Ascending aorta (tissue), 2 donors: ENCODE data around the gene PKD1L1. TPM values are rescaled to one million over a fixed set of nuclear protein-coding genes. Genes with fewer than 3 reads are reported as not detected.
"Not testable (repeated sequence)": the region's sequence is repeated elsewhere in the genome, so short reads cannot be mapped to it uniquely, and the experiment has no call there.

Source experiments
- DNase-seq, 2 donors: peaks; one replicate each; pipeline ENCODE4 v3.0.0-alpha.2; 2019; ENCODE audit warnings: low spot score in 2 of 2
- H3K27ac ChIP-seq, 2 donors: fragments of 200-600 bp; sonication (generic); one replicate each; pipeline ENCODE4 v1.5.1; 2016 to 2017; ENCODE audit warnings: mild to moderate bottlenecking in 1 of 2
- H3K27me3 ChIP-seq: fragments of 200-600 bp; sonication (generic); one replicate; pipeline ENCODE4 v1.5.1; 2017
- H3K36me3 ChIP-seq, 2 donors: fragments of 200-600 bp; sonication (generic); one replicate each; pipeline ENCODE4 v1.5.1; 2016
- H3K4me1 ChIP-seq, 2 donors: fragments of 200-600 bp; sonication (generic); one replicate each; pipeline ENCODE4 v1.5.1; 2016 to 2017; ENCODE audit warnings: mild to moderate bottlenecking in 1 of 2
- H3K4me3 ChIP-seq, 2 donors: fragments of 200-600 bp; sonication (generic); one replicate each; pipeline ENCODE4 v1.5.1; 2016 to 2017; ENCODE audit warnings: mild to moderate bottlenecking in 1 of 2
- H3K9me3 ChIP-seq, 2 donors: fragments of 200-600 bp; sonication (generic); one replicate each; pipeline ENCODE4 v1.5.1; 2016
- intact Hi-C: fragments of 100-400 bp; cut with DNase I; formaldehyde crosslinking; loops from one replicate; pipeline ENCODE4 v1.15.1; 2023
- total RNA-seq: library from RNA; depleted of rRNA; stranded (reverse); fragments of >200 nt; gene quantifications from one replicate; pipeline ENCODE4 v1.1.0, GENCODE V29; 2016
- TF ChIP-seq, protein P1 (sequence below), 3 experiments: fragments of 200-600 bp in 2 of 3; fragments of 450-650 bp in 1 of 3; sonication (generic) in 2 of 3; IDR thresholded peaks; one replicate each; pipeline ENCODE4 v1.5.1; 2016 to 2019; ENCODE audit warnings: antibody characterized with exemption in 3 of 3, mild to moderate bottlenecking in 1 of 3, moderate library complexity in 1 of 3

PKD1L1 gene
- total RNA-seq, 1 donor from 2014 or later: 1.1 TPM

DNA sequence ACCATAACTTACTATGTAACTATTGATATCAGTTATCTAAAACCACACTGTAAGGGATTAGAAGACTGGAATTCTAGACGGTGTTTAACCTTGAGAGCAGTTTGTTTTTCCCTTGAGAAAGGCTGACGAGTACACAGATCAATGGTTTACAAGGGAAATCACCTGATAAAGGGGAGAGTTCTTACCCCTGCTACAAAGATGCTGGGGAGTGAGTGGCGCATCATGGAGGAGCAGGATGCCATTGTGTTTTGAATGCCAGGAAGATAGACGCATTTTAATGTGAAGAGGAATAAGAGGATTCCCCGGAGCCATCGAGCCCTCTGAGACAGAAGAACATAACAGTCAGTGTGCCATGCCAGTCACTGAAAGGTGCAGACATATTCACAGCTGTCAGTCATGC lies 145.2 kb downstream of the PKD1L1 start:
- Histone ChIP-seq H3K36me3 (no peaks in the 10 kb centered on the region), H3K27me3 (no peaks in the 10 kb centered on the region), H3K27ac (no peak overlapping the region), H3K9me3 (no peaks in the 10 kb centered on the region), H3K4me3 (no peak overlapping the region), H3K4me1 (peaks cover 0 to 2% of the 10 kb centered on the region in 2 donors)
- intact Hi-C loops: no loop called here
- TF ChIP-seq, protein P1, sequence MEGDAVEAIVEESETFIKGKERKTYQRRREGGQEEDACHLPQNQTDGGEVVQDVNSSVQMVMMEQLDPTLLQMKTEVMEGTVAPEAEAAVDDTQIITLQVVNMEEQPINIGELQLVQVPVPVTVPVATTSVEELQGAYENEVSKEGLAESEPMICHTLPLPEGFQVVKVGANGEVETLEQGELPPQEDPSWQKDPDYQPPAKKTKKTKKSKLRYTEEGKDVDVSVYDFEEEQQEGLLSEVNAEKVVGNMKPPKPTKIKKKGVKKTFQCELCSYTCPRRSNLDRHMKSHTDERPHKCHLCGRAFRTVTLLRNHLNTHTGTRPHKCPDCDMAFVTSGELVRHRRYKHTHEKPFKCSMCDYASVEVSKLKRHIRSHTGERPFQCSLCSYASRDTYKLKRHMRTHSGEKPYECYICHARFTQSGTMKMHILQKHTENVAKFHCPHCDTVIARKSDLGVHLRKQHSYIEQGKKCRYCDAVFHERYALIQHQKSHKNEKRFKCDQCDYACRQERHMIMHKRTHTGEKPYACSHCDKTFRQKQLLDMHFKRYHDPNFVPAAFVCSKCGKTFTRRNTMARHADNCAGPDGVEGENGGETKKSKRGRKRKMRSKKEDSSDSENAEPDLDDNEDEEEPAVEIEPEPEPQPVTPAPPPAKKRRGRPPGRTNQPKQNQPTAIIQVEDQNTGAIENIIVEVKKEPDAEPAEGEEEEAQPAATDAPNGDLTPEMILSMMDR (IDR thresholded peaks at IDR 0.05): no peak
- DNase-seq: no peak

DNA sequence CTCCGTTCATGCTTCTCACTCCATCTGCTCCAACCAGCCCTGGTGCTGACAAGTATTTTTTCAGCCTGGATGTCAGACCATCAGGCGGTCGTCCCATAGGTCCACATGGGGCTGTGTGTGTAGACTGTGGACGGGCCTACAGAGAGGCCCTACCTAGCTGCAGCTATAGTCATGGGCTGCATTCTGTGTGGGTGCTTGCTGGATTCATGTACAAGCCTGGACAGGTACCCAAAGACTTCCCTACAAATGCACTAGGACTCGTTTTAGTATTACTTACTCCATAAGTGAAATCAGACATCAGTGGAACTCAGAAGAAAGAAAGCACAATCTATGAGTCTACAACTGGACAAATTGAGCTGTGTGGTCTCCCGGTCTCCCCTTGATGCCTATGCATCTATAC lies 146.8 kb downstream of the PKD1L1 start:
- no peak overlapping the region for H3K4me3 ChIP-seq
- DNase-seq: no peak
- no peak overlapping the region for H3K27ac ChIP-seq
- TF ChIP-seq, protein P1 (IDR thresholded peaks at IDR 0.05): no peak
- H3K27me3 ChIP-seq: no peaks in the 10 kb centered on the region
- H3K36me3 ChIP-seq: no peaks in the 10 kb centered on the region
- H3K9me3 ChIP-seq: no peaks in the 10 kb centered on the region
- intact Hi-C loops: no loop called here
- peaks cover 0 to under 1% of the 10 kb centered on the region in 2 donors for H3K4me1 ChIP-seq

DNA sequence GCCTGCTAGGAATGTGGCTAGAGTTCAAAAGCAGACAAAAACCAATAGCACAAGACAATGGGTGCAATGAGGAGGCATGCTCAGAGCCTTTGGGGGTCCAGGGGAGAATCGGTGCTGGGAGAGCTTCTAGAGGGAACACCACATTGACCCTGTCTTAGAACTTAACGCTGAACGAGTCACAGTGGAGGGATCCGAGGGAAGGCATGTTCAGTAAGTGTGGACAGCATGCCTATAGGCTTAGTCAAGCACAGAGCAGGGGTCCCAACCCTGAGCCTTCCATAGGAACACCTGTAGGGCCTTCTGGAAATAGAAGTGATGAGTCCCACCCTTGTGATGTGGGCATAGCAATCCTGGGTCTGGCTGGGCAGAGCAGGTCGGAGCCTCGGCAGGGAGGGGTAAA lies 148.7 kb downstream of the PKD1L1 start:
- intact Hi-C loops: no loop called here
- DNase-seq: no peak
- Histone ChIP-seq H3K4me3 (no peak overlapping the region), H3K27ac (no peak overlapping the region), H3K4me1 (peaks cover 0 to 2% of the 10 kb centered on the region in 2 donors), H3K36me3 (no peaks in the 10 kb centered on the region), H3K9me3 (no peaks in the 10 kb centered on the region), H3K27me3 (no peaks in the 10 kb centered on the region)
- TF ChIP-seq, protein P1 (IDR thresholded peaks at IDR 0.05): no peak

DNA sequence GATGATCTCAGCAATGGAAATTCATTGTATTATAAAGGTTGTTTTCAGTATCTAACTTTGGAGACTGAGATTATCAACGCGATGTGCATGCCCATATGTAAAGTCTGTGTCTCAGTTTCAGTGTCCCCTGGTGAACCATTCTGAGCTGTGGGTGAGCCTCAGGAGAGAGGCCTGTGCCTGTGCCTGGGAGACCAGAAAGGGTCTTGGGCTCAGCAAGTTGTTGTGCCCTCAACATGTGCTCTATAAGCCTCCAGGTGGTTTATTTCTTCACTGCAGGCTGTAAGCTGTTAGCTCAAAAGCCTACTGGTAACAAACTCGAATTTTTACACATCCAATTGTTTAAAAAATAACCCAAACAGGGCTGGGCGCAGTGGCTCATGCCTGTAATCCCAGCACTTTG lies 151.9 kb downstream of the PKD1L1 start:
- TF ChIP-seq, protein P1 (IDR thresholded peaks at IDR 0.05): no peak
- no peak overlapping the region for H3K27ac ChIP-seq
- H3K27me3 ChIP-seq: no peaks in the 10 kb centered on the region
- H3K4me3 ChIP-seq: no peak overlapping the region
- DNase-seq: no peak
- intact Hi-C loops: no loop called here
- no peaks in the 10 kb centered on the region for H3K9me3 ChIP-seq
- H3K4me1 ChIP-seq: peaks cover 0 to 2% of the 10 kb centered on the region in 2 donors
- H3K36me3 ChIP-seq: no peaks in the 10 kb centered on the region

DNA sequence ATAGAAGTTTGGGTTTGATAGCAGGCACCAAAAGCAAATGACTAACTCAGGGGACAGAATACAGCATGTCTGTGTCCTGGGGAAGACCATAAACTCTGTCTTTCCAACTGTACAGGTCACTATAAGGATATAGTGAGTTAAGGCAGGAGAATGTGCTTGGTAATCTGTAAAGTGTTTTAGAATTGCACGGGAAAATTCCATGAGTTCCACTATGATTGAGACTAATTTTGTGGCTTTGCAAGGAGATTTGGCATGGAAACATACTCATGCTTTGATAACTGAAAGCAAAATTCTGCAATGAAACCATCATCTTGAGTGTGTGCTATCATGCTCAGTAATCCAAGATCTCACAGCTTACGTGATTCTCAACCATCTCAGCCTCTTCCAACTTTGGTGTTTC lies 152.6 kb downstream of the PKD1L1 start:
- TF ChIP-seq, protein P1 (IDR thresholded peaks at IDR 0.05): no peak
- H3K27me3 ChIP-seq: no peaks in the 10 kb centered on the region
- H3K36me3 ChIP-seq: no peaks in the 10 kb centered on the region
- intact Hi-C loops: no loop called here
- no peak overlapping the region for H3K4me3 ChIP-seq
- H3K4me1 ChIP-seq: peaks cover 0 to 2% of the 10 kb centered on the region in 2 donors
- no peak for DNase-seq
- H3K9me3 ChIP-seq: no peaks in the 10 kb centered on the region
- H3K27ac ChIP-seq: no peak overlapping the region

DNA sequence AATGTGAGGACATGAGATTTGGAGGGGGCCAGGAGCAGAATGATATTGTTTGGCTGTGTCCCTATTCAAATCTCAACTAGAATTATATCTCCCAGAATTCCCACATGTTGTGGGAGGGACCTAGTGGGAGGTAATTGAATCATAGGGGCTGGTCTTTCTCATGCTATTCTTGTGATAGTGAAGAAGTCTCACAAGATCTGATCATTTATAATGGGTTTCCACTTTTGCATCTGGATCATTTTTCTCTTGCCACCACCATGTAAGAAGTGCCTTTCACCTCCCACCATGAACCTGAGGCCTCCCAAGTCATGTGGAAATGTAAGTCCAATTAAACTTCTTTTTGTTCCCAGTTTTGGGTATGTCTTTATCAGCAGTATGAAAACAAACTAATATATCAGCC lies 153.1 kb downstream of the PKD1L1 start:
- H3K36me3 ChIP-seq, H3K4me1 ChIP-seq, DNase-seq, intact Hi-C loops, H3K4me3 ChIP-seq, H3K27me3 ChIP-seq, H3K9me3 ChIP-seq, H3K27ac ChIP-seq: not testable (repeated sequence)
